SK-N-SH (cell line): Measurements from ENCODE around the gene CYB561. TPM values are rescaled to one million over a fixed set of nuclear protein-coding genes. Genes with fewer than 3 reads are reported as not detected.

Experiments used
- CTCF ChIA-PET: fragments of 300-600, 350-600 bp; formaldehyde crosslinking; extraction: SDS; loops from one replicate; lab custom pipeline; 2021; lab: Yijun Ruan, JAX
- POLR2A ChIA-PET: fragments of 350-600 bp; sonication (Branson Sonifier 250); formaldehyde crosslinking; extraction: SDS; loops from one replicate; lab custom pipeline; 2020; ENCODE audit warnings: antibody characterized with exemption, inconsistent platforms; lab: Yijun Ruan, JAX
- DNase-seq: peaks from one replicate; pipeline ENCODE4 v3.0.0; 2012
- H2AFZ ChIP-seq: fragments of 200-600 bp; sonication (generic); 2 replicates; pipeline ENCODE4 v1.8.1; 2016; ENCODE audit warnings: antibody characterized with exemption, mild to moderate bottlenecking, low read depth
- H3F3A ChIP-seq: fragments of 200-600 bp; sonication (generic); replicated peaks from 2 replicates; pipeline ENCODE3; 2016; ENCODE audit warnings: antibody characterized with exemption, mild to moderate bottlenecking; ENCODE audit not compliant: insufficient read depth
- H3K27ac ChIP-seq, 2 experiments: fragments of 200-500 bp in 1 of 2; fragments of 200-600 bp in 1 of 2; sonication (Bioruptor generic) in 1 of 2; sonication (generic), shearing (Covaris generic) in 1 of 2; 2 replicates each; pipeline versions ENCODE4 v1.5.1 to v1.6.1; 2014 to 2016; ENCODE audit warnings: low read depth in 2 of 2, inconsistent platforms in 1 of 2, low read length in 1 of 2, mild to moderate bottlenecking in 1 of 2, mixed read lengths in 1 of 2
- H3K27me3 ChIP-seq: fragments of 200-600 bp; sonication (generic), shearing (Covaris generic); 2 replicates; pipeline ENCODE4 v1.6.1; 2016; ENCODE audit warnings: mixed run types; ENCODE audit not compliant: insufficient read depth
- H3K36me3 ChIP-seq, 2 experiments: fragments of 200-500 bp in 1 of 2; fragments of 200-600 bp in 1 of 2; sonication (Bioruptor generic) in 1 of 2; sonication (generic) in 1 of 2; replicated peaks in 1 of 2; 2 replicates each; pipeline versions ENCODE3 to v1.5.1; 2014 to 2016; ENCODE audit warnings: low read length in 1 of 2, mild to moderate bottlenecking in 1 of 2; ENCODE audit not compliant: insufficient read depth in 2 of 2, control insufficient read depth in 1 of 2
- H3K4me1 ChIP-seq, 2 experiments: fragments of 200-500 bp in 1 of 2; fragments of 200-600 bp in 1 of 2; sonication (Bioruptor generic) in 1 of 2; sonication (generic), shearing (Covaris generic) in 1 of 2; 2 replicates each; pipeline versions ENCODE4 v1.5.1 to v1.6.1; 2014 to 2016; ENCODE audit warnings: low read depth in 1 of 2, low read length in 1 of 2, mixed run types in 1 of 2; ENCODE audit not compliant: insufficient read depth in 2 of 2, control insufficient read depth in 1 of 2
- H3K4me2 ChIP-seq: fragments of 200-600 bp; sonication (generic), shearing (Covaris generic); 2 replicates; pipeline ENCODE4 v1.6.1; 2017; ENCODE audit warnings: mixed run types
- H3K4me3 ChIP-seq, 2 experiments: fragments of 200-500 bp in 1 of 2; fragments of 200-600 bp in 1 of 2; sonication (Bioruptor generic) in 1 of 2; sonication (generic), shearing (Covaris generic) in 1 of 2; 2 replicates each; pipeline versions ENCODE4 v1.5.1 to v1.8.1; 2014 to 2016; ENCODE audit warnings: low read depth in 2 of 2, inconsistent platforms in 1 of 2, low read length in 1 of 2, mild to moderate bottlenecking in 1 of 2, mixed read lengths in 1 of 2, moderate library complexity in 1 of 2
- H3K79me2 ChIP-seq: fragments of 200-600 bp; sonication (generic); 2 replicates; pipeline ENCODE4 v1.8.1; 2017; ENCODE audit warnings: mild to moderate bottlenecking; ENCODE audit not compliant: insufficient read depth
- H3K9ac ChIP-seq: fragments of 200-600 bp; sonication (generic); 2 replicates; pipeline ENCODE4 v1.6.1; 2017; ENCODE audit warnings: mixed run types
- H3K9me2 ChIP-seq: fragments of 200-600 bp; sonication (generic); 2 replicates; pipeline ENCODE4 v1.6.1; 2017; ENCODE audit warnings: mixed run types
- H3K9me3 ChIP-seq: fragments of 200-600 bp; sonication (generic); 2 replicates; pipeline ENCODE4 v1.6.1; 2017; ENCODE audit warnings: mixed run types, mild to moderate bottlenecking, moderate library complexity
- H4K20me1 ChIP-seq: fragments of 200-600 bp; sonication (generic); 2 replicates; pipeline ENCODE4 v1.6.1; 2017; ENCODE audit warnings: mild to moderate bottlenecking, mixed run types; ENCODE audit not compliant: insufficient read depth
- EZH2phosphoT487 ChIP-seq: fragments of 200-600 bp; sonication (generic); IDR thresholded peaks from 2 replicates; pipeline ENCODE4 v1.6.1; 2017; ENCODE audit warnings: low read depth, mixed run types, mild to moderate bottlenecking, antibody characterized with exemption, moderate library complexity, borderline replicate concordance
- FOSL2 ChIP-seq: IDR thresholded peaks from 2 replicates; pipeline ENCODE4 v1.4.0; 2012; ENCODE audit warnings: low read depth, mild to moderate bottlenecking, moderate library complexity, borderline replicate concordance
- GABPA ChIP-seq: IDR thresholded peaks from 2 replicates; pipeline ENCODE4 v1.4.0; 2012; ENCODE audit warnings: low read depth, mild to moderate bottlenecking
- IRF3 ChIP-seq: fragments of 150-350 bp; IDR thresholded peaks from 2 replicates; pipeline ENCODE4 v1.6.1; 2016; ENCODE audit warnings: mild to moderate bottlenecking, low read depth, low read length
- MAX ChIP-seq: IDR thresholded peaks from 2 replicates; pipeline ENCODE4 v1.4.0; 2012; ENCODE audit warnings: low read depth
- MEF2A ChIP-seq: IDR thresholded peaks from 2 replicates; pipeline ENCODE4 v1.4.0; 2012; ENCODE audit warnings: low read depth, borderline replicate concordance
- MXI1 ChIP-seq: IDR thresholded peaks from 2 replicates; pipeline ENCODE4 v1.6.1; 2012; ENCODE audit warnings: mild to moderate bottlenecking, low read depth, low read length, improper control_type of control experiment
- NFIC ChIP-seq: IDR thresholded peaks from 2 replicates; pipeline ENCODE4 v1.4.0; 2012; ENCODE audit warnings: borderline replicate concordance
- POLR2AphosphoS5 ChIP-seq: IDR thresholded peaks from 2 replicates; pipeline ENCODE4 v1.6.1; 2012; ENCODE audit warnings: low read depth, low read length
- RAD21 ChIP-seq: IDR thresholded peaks from 2 replicates; pipeline ENCODE4 v1.6.1; 2012; ENCODE audit warnings: mild to moderate bottlenecking, low read length
- RCOR1 ChIP-seq: fragments of 150-350 bp; IDR thresholded peaks from 2 replicates; pipeline ENCODE4 v1.6.1; 2017; ENCODE audit warnings: antibody characterized with exemption, low read length
- REST ChIP-seq: IDR thresholded peaks from 2 replicates; pipeline ENCODE4 v1.6.1; 2012; ENCODE audit warnings: mild to moderate bottlenecking, low read depth, low read length, moderate library complexity
- RFX5 ChIP-seq: IDR thresholded peaks from 2 replicates; pipeline ENCODE4 v1.6.1; 2012; ENCODE audit warnings: mild to moderate bottlenecking, improper control_type of control experiment, low read length
- RXRA ChIP-seq: IDR thresholded peaks from 2 replicates; pipeline ENCODE4 v1.4.0; 2012; ENCODE audit warnings: low read depth, mild to moderate bottlenecking, borderline replicate concordance
- SIN3A ChIP-seq: IDR thresholded peaks from 2 replicates; pipeline ENCODE4 v1.6.1; 2012; ENCODE audit warnings: low read depth, mild to moderate bottlenecking, low read length, moderate library complexity, borderline replicate concordance
- SMC3 ChIP-seq: IDR thresholded peaks from 2 replicates; pipeline ENCODE4 v1.6.1; 2012; ENCODE audit warnings: low read depth, low read length, improper control_type of control experiment
- TAF1 ChIP-seq: IDR thresholded peaks from 2 replicates; pipeline ENCODE4 v1.6.1; 2012; ENCODE audit warnings: low read depth, mild to moderate bottlenecking, low read length, moderate library complexity, borderline replicate concordance
- TEAD4 ChIP-seq: IDR thresholded peaks from 2 replicates; pipeline ENCODE4 v1.4.0; 2012; ENCODE audit warnings: mild to moderate bottlenecking, borderline replicate concordance; ENCODE audit not compliant: insufficient read depth
- USF1 ChIP-seq: IDR thresholded peaks from 2 replicates; pipeline ENCODE4 v1.4.0; 2012; ENCODE audit warnings: low read depth, borderline replicate concordance
- USF2 ChIP-seq: fragments of 150-350 bp; IDR thresholded peaks from 2 replicates; pipeline ENCODE4 v1.6.1; 2017; ENCODE audit warnings: antibody characterized with exemption, low read length, low read depth, borderline replicate concordance
- YY1 ChIP-seq: IDR thresholded peaks from 2 replicates; pipeline ENCODE4 v1.4.0; 2012; ENCODE audit warnings: low read depth, mild to moderate bottlenecking
- WGBS: methylation state at CpG from one replicate; pipeline ENCODE4 v1.1.6; 2017; ENCODE audit warnings: low lambda C conversion rate; 5-methylcytosine and 5-hydroxymethylcytosine counted together
- polyA plus RNA-seq, 3 experiments: library from polyadenylated mRNA; depleted of rRNA; stranded (reverse); fragments of >200 nt; gene quantifications; 2 replicates each; pipeline ENCODE4 v1.2.3, GENCODE V29; 2012

The CYB561 gene
- polyA plus RNA-seq, 1 of the 3 experiments (the other 2 are of a cell fraction), result 28.3 TPM

- TF ChIP-seq RXRA, result peak; percentile 83; the same call in 1 of the 2 replicates
- peak; percentile 55 for TF ChIP-seq REST
- TF ChIP-seq MXI1, result peak; percentile 73
- TF ChIP-seq SIN3A, result peak; percentile 89; the same call in 1 of the 2 replicates
- TF ChIP-seq RCOR1, result no peak
- TF ChIP-seq FOSL2, result peak; percentile 86
- no peak for TF ChIP-seq EZH2phosphoT487
- peak; percentile 72; the same call in 1 of the 2 replicates for TF ChIP-seq TEAD4
Measured at GRCh38 chr17:63433746-63434591, 12.1 kb downstream of the CYB561 start (continued).

GRCh38 chr17:63431939-63432804, 13.9 kb downstream of the CYB561 start:
- Histone ChIP-seq H3K4me3 (no peak overlapping the region; a peak in 1 of 4 replicates), H3K9me3 (no peaks in the 10 kb centered on the region), H3K27ac (peak overlapping the region; percentile 97), H2AFZ (no peak overlapping the region), H3K27me3 (no peaks in the 10 kb centered on the region), H3K36me3 (peaks cover 4 to 21% of the 10 kb centered on the region in 2 experiments), H3K9me2 (no peaks in the 10 kb centered on the region), H3K79me2 (peaks cover 8% of the 10 kb centered on the region; the same call in 1 of the 2 replicates), H3K9ac (peak overlapping the region; percentile 34; the same call in 1 of the 2 replicates), H3F3A (peaks cover 57% of the 10 kb centered on the region), H4K20me1 (peaks cover 2% of the 10 kb centered on the region; the same call in 1 of the 2 replicates), H3K4me1 (peaks cover 44 to 86% of the 10 kb centered on the region in 2 experiments), H3K4me2 (peak overlapping the region; percentile 69; the same call in 1 of the 2 replicates)
- ChIA-PET CTCF (interaction anchor here (0.7 to 27.2 kb wide), 16 partner anchors 13 to 740 kb away, joined by 3 to 827 read pairs (median 6); partner anchors contain the start of genes ACE, CYB561, DCAF7 and KCNH6), POLR2A (interaction anchor here (0.7 to 13.8 kb wide), 22 partner anchors 9 to 397 kb away, joined by 3 to 572 read pairs (median 4); partner anchors contain the start of genes ACE, CCDC47, CYB561 and DCAF7)
- peak; percentile 92 for DNase-seq
- 49% methylated on average over 16 of the region's 16 CpGs for WGBS
- TF ChIP-seq GABPA (no peak), TAF1 (peak; percentile 44; the same call in 1 of the 2 replicates), USF1 (no peak), USF2 (no peak), MAX (peak; percentile 14; the same call in 1 of the 2 replicates), RXRA (no peak), RAD21 (peak; percentile 54), IRF3 (no peak; the same call in 1 of the 2 replicates), YY1 (no peak), POLR2AphosphoS5 (peak; percentile 75), NFIC (no peak), RFX5 (no peak), SMC3 (no peak), MEF2A (no peak)
